Measurements from ENCODE around the gene SRPRA. TPM values are rescaled to one million over a fixed set of nuclear protein-coding genes. Genes with fewer than 3 reads are reported as not detected.

SRPRA gene
- total RNA-seq, 1 donor from 2014 or later: 86.2 TPM

- Histone ChIP-seq H3K36me3 (ENCODE audit: control insufficient read depth, insufficient read depth, low read length) (no peaks in the 10 kb centered on the region), H3K27me3 (ENCODE audit: control insufficient read depth, insufficient read depth, low read length) (no peaks in the 10 kb centered on the region), H3K4me3 (ENCODE audit: low read depth, low read length) (no peak overlapping the region)
- no peak for DNase-seq (ENCODE audit: low read depth)
- TF ChIP-seq, protein P1, sequence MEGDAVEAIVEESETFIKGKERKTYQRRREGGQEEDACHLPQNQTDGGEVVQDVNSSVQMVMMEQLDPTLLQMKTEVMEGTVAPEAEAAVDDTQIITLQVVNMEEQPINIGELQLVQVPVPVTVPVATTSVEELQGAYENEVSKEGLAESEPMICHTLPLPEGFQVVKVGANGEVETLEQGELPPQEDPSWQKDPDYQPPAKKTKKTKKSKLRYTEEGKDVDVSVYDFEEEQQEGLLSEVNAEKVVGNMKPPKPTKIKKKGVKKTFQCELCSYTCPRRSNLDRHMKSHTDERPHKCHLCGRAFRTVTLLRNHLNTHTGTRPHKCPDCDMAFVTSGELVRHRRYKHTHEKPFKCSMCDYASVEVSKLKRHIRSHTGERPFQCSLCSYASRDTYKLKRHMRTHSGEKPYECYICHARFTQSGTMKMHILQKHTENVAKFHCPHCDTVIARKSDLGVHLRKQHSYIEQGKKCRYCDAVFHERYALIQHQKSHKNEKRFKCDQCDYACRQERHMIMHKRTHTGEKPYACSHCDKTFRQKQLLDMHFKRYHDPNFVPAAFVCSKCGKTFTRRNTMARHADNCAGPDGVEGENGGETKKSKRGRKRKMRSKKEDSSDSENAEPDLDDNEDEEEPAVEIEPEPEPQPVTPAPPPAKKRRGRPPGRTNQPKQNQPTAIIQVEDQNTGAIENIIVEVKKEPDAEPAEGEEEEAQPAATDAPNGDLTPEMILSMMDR (IDR thresholded peaks at IDR 0.05; ENCODE audit: insufficient read depth, low read length, poor library complexity, severe bottlenecking): no peak
Observed at GRCh38 chr11:126225295-126225665, 43.4 kb downstream of the SRPRA start.

DNA sequence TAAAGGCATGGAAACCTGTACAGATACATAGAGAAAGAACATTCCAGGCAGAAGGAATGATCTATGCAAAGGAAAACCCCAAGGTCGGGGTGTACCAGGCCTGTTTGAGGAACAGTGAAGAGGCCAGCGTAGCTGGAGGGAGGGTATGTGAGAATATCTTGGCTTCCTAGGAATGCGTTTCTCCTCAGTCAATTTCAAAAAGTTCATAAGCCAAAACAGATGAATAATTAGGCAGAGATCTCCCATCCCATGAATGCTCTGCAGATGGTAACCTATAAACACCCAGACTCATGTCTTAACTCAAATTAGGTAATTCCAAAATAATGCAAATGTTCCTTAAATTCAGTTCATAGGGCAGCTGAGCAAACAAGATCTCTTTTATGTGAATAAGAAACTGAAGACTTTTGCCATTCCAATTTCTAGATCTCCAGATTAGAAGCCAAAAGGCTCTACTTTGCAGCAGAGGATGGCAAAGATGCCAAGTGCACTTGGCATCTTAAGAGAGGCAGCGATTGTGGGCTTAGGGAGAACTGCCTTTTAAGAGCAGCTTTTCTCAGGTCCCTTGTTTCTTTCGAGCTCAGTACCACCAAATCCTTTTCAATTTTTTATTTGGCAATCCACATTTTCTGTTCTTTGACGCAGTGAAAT, 43.9 kb downstream of the SRPRA start:
- Histone ChIP-seq H3K27me3 (ENCODE audit: control insufficient read depth, insufficient read depth, low read length) (no peaks in the 10 kb centered on the region), H3K4me3 (ENCODE audit: low read depth, low read length) (no peak overlapping the region), H3K36me3 (ENCODE audit: control insufficient read depth, insufficient read depth, low read length) (no peaks in the 10 kb centered on the region)
- DNase-seq (ENCODE audit: low read depth): no peak
- TF ChIP-seq, protein P1 (IDR thresholded peaks at IDR 0.05; ENCODE audit: insufficient read depth, low read length, poor library complexity, severe bottlenecking): no peak

DNA sequence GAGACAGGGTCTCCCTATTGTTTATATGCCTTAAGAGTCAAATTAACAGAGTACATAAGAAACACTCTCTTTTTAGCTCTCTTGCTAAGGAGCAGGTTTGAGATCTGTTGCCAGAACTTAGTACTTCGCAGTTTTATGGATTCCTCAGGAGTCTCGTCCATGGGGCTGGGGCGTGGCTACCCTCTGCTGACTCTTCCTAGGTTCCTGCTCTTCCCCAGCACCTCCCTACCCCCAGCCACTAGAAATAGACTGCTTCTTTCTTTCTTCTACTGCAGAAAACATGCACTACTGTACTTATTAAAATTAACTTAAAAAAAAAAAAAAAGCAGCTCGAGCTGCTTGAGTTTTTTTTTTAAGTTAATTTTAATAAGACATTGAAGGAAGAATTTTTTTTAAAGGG, 49.1 kb downstream of the SRPRA start:
- TF ChIP-seq, protein P1 (IDR thresholded peaks at IDR 0.05; ENCODE audit: insufficient read depth, low read length, poor library complexity, severe bottlenecking): no peak
- H3K27me3 ChIP-seq (ENCODE audit: control insufficient read depth, insufficient read depth, low read length): no peaks in the 10 kb centered on the region
- no peak for DNase-seq (ENCODE audit: low read depth)
- no peaks in the 10 kb centered on the region for H3K36me3 ChIP-seq (ENCODE audit: control insufficient read depth, insufficient read depth, low read length)
- no peak overlapping the region for H3K4me3 ChIP-seq (ENCODE audit: low read depth, low read length)

GRCh38 chr11:126217491-126217890, 51.2 kb downstream of the SRPRA start:
- H3K27me3 ChIP-seq (ENCODE audit: control insufficient read depth, insufficient read depth, low read length): no peaks in the 10 kb centered on the region
- no peak for DNase-seq (ENCODE audit: low read depth)

DNA sequence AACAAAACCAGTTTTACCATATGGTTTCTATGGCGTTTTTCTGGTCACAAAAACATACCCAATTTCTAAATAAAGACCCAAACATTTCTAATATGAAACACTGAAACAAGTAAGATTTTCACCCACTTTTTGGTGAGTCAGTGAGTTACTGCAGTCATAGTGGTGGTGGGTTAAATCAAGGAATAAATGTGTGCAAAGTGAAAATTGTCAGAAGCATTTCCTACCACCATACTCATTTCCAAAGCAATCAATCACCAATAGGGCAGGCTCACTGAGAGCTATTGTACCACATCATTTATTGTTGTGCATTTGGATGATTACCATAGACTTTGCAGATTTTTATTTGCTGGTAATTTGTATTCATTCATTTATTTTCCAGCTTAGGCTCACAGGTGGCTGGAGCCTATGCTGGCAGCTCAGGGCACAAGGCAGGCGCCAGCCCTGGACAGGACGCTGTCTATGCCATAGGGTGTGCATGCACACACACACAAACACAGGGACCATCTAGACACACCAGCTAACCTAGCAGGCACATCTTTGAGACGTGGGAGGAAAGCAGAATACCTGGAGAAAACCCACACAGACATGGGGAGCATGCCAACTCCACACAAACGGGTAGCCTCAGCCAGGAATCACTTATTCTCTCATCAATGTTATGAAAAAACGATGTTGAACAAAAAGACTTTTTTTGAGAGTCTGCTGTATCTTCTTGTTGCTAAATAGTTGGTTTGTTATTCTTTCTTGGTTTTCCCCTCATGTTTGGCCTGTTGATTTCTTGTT, 52.0 kb downstream of the SRPRA start:
- no peak for DNase-seq (ENCODE audit: low read depth)
- Histone ChIP-seq H3K4me3 (ENCODE audit: low read depth, low read length) (no peak overlapping the region), H3K36me3 (ENCODE audit: control insufficient read depth, insufficient read depth, low read length) (no peaks in the 10 kb centered on the region), H3K27me3 (ENCODE audit: control insufficient read depth, insufficient read depth, low read length) (no peaks in the 10 kb centered on the region)
- TF ChIP-seq, protein P1 (IDR thresholded peaks at IDR 0.05; ENCODE audit: insufficient read depth, low read length, poor library complexity, severe bottlenecking): no peak

More at GRCh38 chr11:126217491-126217890, 51.2 kb downstream of the SRPRA start:
- TF ChIP-seq, protein P1 (IDR thresholded peaks at IDR 0.05; ENCODE audit: insufficient read depth, low read length, poor library complexity, severe bottlenecking): no peak
- Histone ChIP-seq H3K4me3 (ENCODE audit: low read depth, low read length) (no peak overlapping the region), H3K36me3 (ENCODE audit: control insufficient read depth, insufficient read depth, low read length) (no peaks in the 10 kb centered on the region)
